HepG2 (cell line): ENCODE data around the gene GALNT17. TPM values are rescaled to one million over a fixed set of nuclear protein-coding genes. Genes with fewer than 3 reads are reported as not detected.

Source experiments
- ATAC-seq: fragments of 200-7000 bp; cut with Tn5 transposase; 3 replicates; pipeline ENCODE4 v1.9.1; 2020; ENCODE audit warnings: mild to moderate bottlenecking, moderate library complexity
- BruUV-seq: library from RNA; stranded (reverse); fragments of 400-500 nt; replicated peaks from 2 replicates; lab custom pipeline; 2021; lab: Mats Ljungman, UMichigan
- CTCF ChIA-PET: fragments of 300-600 bp; formaldehyde crosslinking; extraction: SDS; loops from one replicate; lab custom pipeline; 2021; ENCODE audit warnings: low total read pairs, inconsistent platforms, low intra/inter-chr PET ratio; lab: Yijun Ruan, JAX
- POLR2A ChIA-PET: fragments of 350-600 bp; sonication (Branson Sonifier 250); formaldehyde crosslinking; loops from one replicate; lab custom pipeline; 2020; ENCODE audit warnings: antibody characterized with exemption, inconsistent platforms; lab: Yijun Ruan, JAX
- DNase-seq: peaks from one replicate; pipeline ENCODE4 v3.0.0-alpha.2; 2015; ENCODE audit warnings: low spot score
- FAIRE-seq: peaks from 3 replicates; lab custom pipeline; 2011; peaks lifted over from hg19 to GRCh38; lab: Jason Lieb, UNC
- H2AFZ ChIP-seq: one replicate; pipeline ENCODE4 v1.6.1; 2011; ENCODE audit warnings: low read length, inconsistent platforms
- H3K27ac ChIP-seq: fragments of 300-600 bp; 3 replicates; pipeline ENCODE4 v1.8.0; 2011; ENCODE audit warnings: mixed run types, mild to moderate bottlenecking, mixed read lengths, low read length, inconsistent platforms; ENCODE audit not compliant: insufficient read depth; ENCODE audit errors: extremely low read length
- H3K27me3 ChIP-seq, 2 experiments: fragments of 200-600 bp in 1 of 2; 2 replicates in 1 of 2; 3 replicates in 1 of 2; pipeline versions ENCODE4 v1.6.0 to v1.8.0; 2011; ENCODE audit warnings: low read length in 2 of 2, mild to moderate bottlenecking in 2 of 2, moderate library complexity in 2 of 2, inconsistent platforms in 1 of 2; ENCODE audit not compliant: insufficient read depth in 2 of 2, control insufficient read depth in 1 of 2
- H3K36me3 ChIP-seq, 2 experiments: fragments of 200-600 bp in 1 of 2; replicated peaks in 1 of 2; 2 replicates in 1 of 2; 3 replicates in 1 of 2; pipeline versions ENCODE4 v1.5.1 to v1.8.0; 2011; ENCODE audit warnings: low read length in 2 of 2, inconsistent platforms in 1 of 2; ENCODE audit not compliant: insufficient read depth in 2 of 2, control insufficient read depth in 1 of 2
- H3K4me1 ChIP-seq: 2 replicates; pipeline ENCODE4 v1.5.1; 2012; ENCODE audit warnings: low read length, inconsistent platforms; ENCODE audit not compliant: insufficient read depth
- H3K4me2 ChIP-seq: 2 replicates; pipeline ENCODE4 v1.6.0; 2011; ENCODE audit warnings: low read depth, low read length, inconsistent platforms
- H3K4me3 ChIP-seq, 3 experiments: fragments of 200-600 bp in 1 of 3; sonication (generic), shearing (Covaris generic) in 1 of 3; replicated peaks in 1 of 3; 2 replicates each; pipeline ENCODE4 v1.5.1; 2011 to 2016; ENCODE audit warnings: low read length in 3 of 3, inconsistent platforms in 2 of 3, low read depth in 2 of 3, mild to moderate bottlenecking in 2 of 3, control low read depth in 1 of 3, mixed read lengths in 1 of 3; ENCODE audit not compliant: insufficient read depth in 1 of 3
- H3K79me2 ChIP-seq: one replicate; pipeline ENCODE4 v1.6.1; 2011; ENCODE audit warnings: low read length, inconsistent platforms; ENCODE audit not compliant: insufficient read depth
- H3K9ac ChIP-seq: 2 replicates; pipeline ENCODE4 v1.6.0; 2011; ENCODE audit warnings: mild to moderate bottlenecking, low read depth, low read length, inconsistent platforms; ENCODE audit not compliant: insufficient read depth
- H3K9me3 ChIP-seq: 2 replicates; pipeline ENCODE4 v1.5.1; 2012; ENCODE audit warnings: mild to moderate bottlenecking, low read length
- H4K20me1 ChIP-seq: 2 replicates; pipeline ENCODE4 v1.6.0; 2011; ENCODE audit warnings: inconsistent platforms, mild to moderate bottlenecking, low read length, moderate library complexity; ENCODE audit not compliant: insufficient read depth
- FOSL2 ChIP-seq: sonication (generic); formaldehyde crosslinking; IDR thresholded peaks from 2 replicates; pipeline ENCODE4 v1.4.0; 2020; ENCODE audit warnings: missing genetic modification reagents
- TP53 ChIP-seq: sonication (generic); formaldehyde crosslinking; conservative IDR thresholded peaks from 2 replicates; pipeline ENCODE4 v1.4.0; 2020; ENCODE audit warnings: missing genetic modification reagents
- ZNF407 ChIP-seq: sonication (generic); formaldehyde crosslinking; IDR thresholded peaks from one replicate; pipeline ENCODE4 v1.5.1; 2020; ENCODE audit warnings: mild to moderate bottlenecking, missing genetic modification reagents; ENCODE audit errors: not compliant biosample characterization
- ZNF567 ChIP-seq: sonication (generic); formaldehyde crosslinking; IDR thresholded peaks from 2 replicates; pipeline ENCODE4 v1.8.1; 2023; ENCODE audit warnings: mild to moderate bottlenecking, missing genetic modification reagents, borderline replicate concordance
- ZNF883 ChIP-seq: sonication (generic); formaldehyde crosslinking; IDR thresholded peaks from 2 replicates; pipeline ENCODE4 v1.5.1; 2020; ENCODE audit warnings: mild to moderate bottlenecking, missing genetic modification reagents; ENCODE audit errors: not compliant biosample characterization
- WGBS: methylation state at CpG from one replicate; pipeline ENCODE4 v1.1.6; 2017; ENCODE audit warnings: low lambda C conversion rate; 5-methylcytosine and 5-hydroxymethylcytosine counted together
- in situ Hi-C: cut with HindIII; loops from 2 replicates; pipeline ENCODE4 v1.10.0; 2017; ENCODE audit warnings: low pct_unique_long_range_greater_than_20kb; ENCODE audit not compliant: extremely low pct_ligation_motif_present
- intact Hi-C: fragments of 100-400 bp; cut with micrococcal nuclease; formaldehyde crosslinking; loops from one replicate; pipeline ENCODE4 v1.10.0; 2022; ENCODE audit not compliant: unreplicated experiment
- polyA plus RNA-seq, 8 experiments: library from polyadenylated mRNA; depleted of rRNA in 3 of 8; stranded (reverse) in 7 of 8; unstranded in 1 of 8; fragments of >200 nt; fragmentation: Illumina TruSeq in 4 of 8; extraction: Trizol in 4 of 8; gene quantifications; 2 replicates each; pipeline versions ENCODE4 v1.2.1 to v1.2.3, GENCODE V29; 2011 to 2016; ENCODE audit warnings: low read depth in 4 of 8, missing spikeins in 1 of 8, mixed read lengths in 1 of 8; ENCODE audit not compliant: insufficient read depth in 1 of 8
- total RNA-seq, 5 experiments: library from RNA; depleted of rRNA; stranded (reverse); fragments of >200 nt; fragmentation: Illumina TruSeq; extraction: Trizol; gene quantifications; 2 replicates each; pipeline ENCODE4 v1.2.3, GENCODE V29; 2016; ENCODE audit warnings: low read depth in 1 of 5

Gene GALNT17
- total and polyA plus RNA-seq, 2 of the 13 experiments (the other 11 are each of a cell fraction or from before 2014, with no cell fraction given) = not detected

- Histone ChIP-seq H3K36me3 (no peaks in the 10 kb centered on the region), H3K4me2 (no peak overlapping the region), H3K79me2 (no peaks in the 10 kb centered on the region), H4K20me1 (no peaks in the 10 kb centered on the region), H3K27ac (no peak overlapping the region), H3K4me3 (no peak overlapping the region), H3K9me3 (peaks cover 13% of the 10 kb centered on the region; the same call in 1 of the 2 replicates), H3K4me1 (no peaks in the 10 kb centered on the region), H3K9ac (no peak overlapping the region), H2AFZ (no peak overlapping the region), H3K27me3 (no peaks in the 10 kb centered on the region)
- intact Hi-C loops (no loop called here), in situ Hi-C loops (no loop called here)
- no TSS peak for BruUV-seq
- CTCF ChIA-PET = no interaction called here
- no CpG with 5 or more reads among the region's 2 CpGs for WGBS
- POLR2A ChIA-PET = no interaction called here
- no peak for ATAC-seq
- FAIRE-seq = no peak
- peak; percentile 71; the same call in 1 of the 2 replicates for TF ChIP-seq TP53
- TF ChIP-seq FOSL2 = no peak
- TF ChIP-seq ZNF567 (CRISPR knock-in tag) = no peak
- TF ChIP-seq ZNF883 (CRISPR knock-in tag) = no peak
- DNase-seq = no peak
Measured at GRCh38 chr7:71488308-71488707, 356.4 kb downstream of the GALNT17 start.

- FAIRE-seq = no peak
- H4K20me1 ChIP-seq = no peaks in the 10 kb centered on the region
- no peaks in the 10 kb centered on the region for H3K79me2 ChIP-seq
- H3K9ac ChIP-seq = no peak overlapping the region
- no peak for TF ChIP-seq ZNF407 (CRISPR knock-in tag)
- POLR2A ChIA-PET = no interaction called here
- in situ Hi-C loops = no loop called here
- no peak for ATAC-seq
- intact Hi-C loops = no loop called here
- H3K4me2 ChIP-seq = no peak overlapping the region
- no peaks in the 10 kb centered on the region for H3K4me1 ChIP-seq
- CTCF ChIA-PET = no interaction called here
- H3K9me3 ChIP-seq = peaks cover 13% of the 10 kb centered on the region; the same call in 1 of the 2 replicates
- no peak overlapping the region for H2AFZ ChIP-seq
- H3K36me3 ChIP-seq = no peaks in the 10 kb centered on the region
- no peak overlapping the region for H3K4me3 ChIP-seq
- DNase-seq = no peak
- H3K27me3 ChIP-seq = no peaks in the 10 kb centered on the region
- WGBS = 58% methylated on average over 6 of the region's 6 CpGs
- H3K27ac ChIP-seq = no peak overlapping the region
- BruUV-seq = no TSS peak
Measured at GRCh38 chr7:71491336-71491735, 359.4 kb downstream of the GALNT17 start.
